GM19324 (cell line): ENCODE results near the gene VSTM2L.

Source experiments
- ATAC-seq: cut with Tn5 transposase; IDR thresholded peaks from one replicate; pipeline ENCODE4 v1.9.1; 2021; ENCODE audit warnings: mild to moderate bottlenecking, moderate library complexity; ENCODE audit not compliant: unreplicated experiment, low FRiP score

Gene VSTM2L

GRCh38 chr20:37936041-37936440 lies 33.1 kb downstream of the VSTM2L start:
- ATAC-seq: no peak

GRCh38 chr20:37936451-37936850 lies 33.5 kb downstream of the VSTM2L start:
- no peak for ATAC-seq

GRCh38 chr20:37937686-37938085 lies 34.8 kb downstream of the VSTM2L start:
- ATAC-seq: no peak

GRCh38 chr20:37938181-37938750 lies 35.3 kb downstream of the VSTM2L start:
- no peak for ATAC-seq

GRCh38 chr20:37938954-37939353 lies 36.0 kb downstream of the VSTM2L start:
- ATAC-seq: no peak

GRCh38 chr20:37939701-37940560 lies 37.0 kb downstream of the VSTM2L start:
- ATAC-seq: no peak

GRCh38 chr20:37940858-37941257 lies 37.9 kb downstream of the VSTM2L start:
- ATAC-seq: no peak

GRCh38 chr20:37941332-37941731 lies 38.4 kb downstream of the VSTM2L start:
- no peak for ATAC-seq

GRCh38 chr20:37941992-37942391 lies 39.1 kb downstream of the VSTM2L start:
- ATAC-seq: no peak

- ATAC-seq: no peak
These were observed 40.1 kb downstream of the VSTM2L start for GRCh38 chr20:37943033-37943432.

- ATAC-seq: no peak
These were observed 40.9 kb downstream of the VSTM2L start for GRCh38 chr20:37943501-37944455.

- no peak for ATAC-seq
These were observed 41.6 kb downstream of the VSTM2L start for GRCh38 chr20:37944456-37944981.

- ATAC-seq: no peak
These were observed 42.2 kb downstream of the VSTM2L start for GRCh38 chr20:37945091-37945547.

- ATAC-seq: no peak
These were observed 44.0 kb downstream of the VSTM2L start for GRCh38 chr20:37946946-37947345.

GRCh38 chr20:37947943-37948342 lies 45.0 kb downstream of the VSTM2L start:
- no peak for ATAC-seq

GRCh38 chr20:37948956-37949355 lies 46.0 kb downstream of the VSTM2L start:
- ATAC-seq: no peak

GRCh38 chr20:37954190-37954589 lies 51.3 kb downstream of the VSTM2L start:
- ATAC-seq: no peak

- no peak for ATAC-seq
These were observed 51.7 kb downstream of the VSTM2L start for GRCh38 chr20:37954626-37955025.

GRCh38 chr20:37955511-37955910 lies 52.6 kb downstream of the VSTM2L start:
- no peak for ATAC-seq

- ATAC-seq: no peak
These were observed 53.2 kb downstream of the VSTM2L start for GRCh38 chr20:37956107-37956585.
